IMR-90 (cell line): ENCODE measurements around the gene GABRB2. TPM values are rescaled to one million over a fixed set of nuclear protein-coding genes. Genes with fewer than 3 reads are reported as not detected.

Experiments
- ATAC-seq: fragments of 200-7000 bp; cut with Tn5 transposase; 2 replicates; pipeline ENCODE4 v1.9.1; 2020; ENCODE audit warnings: low read depth, mild to moderate bottlenecking, moderate library complexity
- BruUV-seq: library from RNA; stranded (reverse); fragments of 400-500 nt; replicated peaks from 2 replicates; lab custom pipeline; 2021; lab: Mats Ljungman, UMichigan
- CTCF ChIA-PET: fragments of 300-600 bp; formaldehyde crosslinking; extraction: SDS; loops from one replicate; lab custom pipeline; 2021; ENCODE audit warnings: antibody characterized with exemption; lab: Yijun Ruan, JAX
- POLR2A ChIA-PET: fragments of 300-600 bp; sonication (Branson Sonifier 250); formaldehyde crosslinking; loops from one replicate; lab custom pipeline; 2022; ENCODE audit warnings: antibody characterized with exemption; ENCODE audit not compliant: unreplicated experiment; lab: Charles Lee
- DNase-seq: peaks from one replicate; pipeline ENCODE4 v3.0.0; 2013
- H2AFZ ChIP-seq: replicated peaks from 2 replicates; pipeline ENCODE3; 2013; ENCODE audit warnings: low read length, mild to moderate bottlenecking; ENCODE audit not compliant: poor library complexity
- H2AK5ac ChIP-seq: 2 replicates; pipeline ENCODE4 v1.6.1; 2013; ENCODE audit warnings: low read depth, low read length, inconsistent platforms
- H2AK9ac ChIP-seq: replicated peaks from 2 replicates; pipeline ENCODE3; 2013; ENCODE audit warnings: mild to moderate bottlenecking, low read depth, low read length, moderate library complexity; ENCODE audit not compliant: poor library complexity
- H2BK120ac ChIP-seq: 2 replicates; pipeline ENCODE4 v1.6.1; 2013; ENCODE audit warnings: low read depth, low read length, inconsistent platforms
- H2BK15ac ChIP-seq: 3 replicates; pipeline ENCODE4 v1.6.1; 2013; ENCODE audit warnings: low read depth, low read length, inconsistent platforms
- H2BK20ac ChIP-seq: 2 replicates; pipeline ENCODE4 v1.6.1; 2013; ENCODE audit warnings: low read depth, mild to moderate bottlenecking, inconsistent platforms, low read length, moderate library complexity
- H2BK5ac ChIP-seq: 2 replicates; pipeline ENCODE4 v1.6.1; 2013; ENCODE audit warnings: mild to moderate bottlenecking, low read depth, low read length, inconsistent platforms; ENCODE audit not compliant: poor library complexity, severe bottlenecking
- H3K14ac ChIP-seq: replicated peaks from 2 replicates; pipeline ENCODE4 v1.6.1; 2013; ENCODE audit warnings: low read depth, low read length, inconsistent platforms
- H3K18ac ChIP-seq: 2 replicates; pipeline ENCODE4 v1.6.1; 2013; ENCODE audit warnings: low read depth, low read length, control low read depth
- H3K23ac ChIP-seq: 2 replicates; pipeline ENCODE4 v1.6.1; 2013; ENCODE audit warnings: low read depth, low read length, inconsistent platforms
- H3K27ac ChIP-seq: 2 replicates; pipeline ENCODE4 v1.5.1; 2013; ENCODE audit warnings: mild to moderate bottlenecking, control low read depth, low read length; ENCODE audit not compliant: insufficient read depth
- H3K27me3 ChIP-seq: 2 replicates; pipeline ENCODE4 v1.6.1; 2013; ENCODE audit warnings: low read length; ENCODE audit not compliant: control insufficient read depth, insufficient read depth
- H3K36me3 ChIP-seq: 2 replicates; pipeline ENCODE4 v1.6.1; 2013; ENCODE audit warnings: low read length, mixed read lengths; ENCODE audit not compliant: control insufficient read depth, insufficient read depth
- H3K4ac ChIP-seq: 2 replicates; pipeline ENCODE4 v1.6.1; 2013; ENCODE audit warnings: low read depth, low read length, inconsistent platforms
- H3K4me1 ChIP-seq: 2 replicates; pipeline ENCODE4 v1.6.1; 2013; ENCODE audit warnings: low read length, mixed read lengths; ENCODE audit not compliant: control insufficient read depth, insufficient read depth
- H3K4me2 ChIP-seq: 2 replicates; pipeline ENCODE4 v1.6.1; 2013; ENCODE audit warnings: low read depth, mild to moderate bottlenecking, control low read depth, low read length, moderate library complexity
- H3K4me3 ChIP-seq: 2 replicates; pipeline ENCODE4 v1.5.1; 2013; ENCODE audit warnings: low read depth, mild to moderate bottlenecking, control low read depth, low read length, moderate library complexity; ENCODE audit not compliant: insufficient read depth
- H3K56ac ChIP-seq: 2 replicates; pipeline ENCODE4 v1.6.1; 2013; ENCODE audit warnings: low read length, inconsistent platforms; ENCODE audit not compliant: insufficient read depth; ENCODE audit errors: extremely low read depth
- H3K79me1 ChIP-seq, 2 experiments: 2 replicates each; pipeline ENCODE4 v1.6.1; 2013; ENCODE audit warnings: low read length in 2 of 2, inconsistent platforms in 1 of 2, low read depth in 1 of 2
- H3K9ac ChIP-seq: 2 replicates; pipeline ENCODE4 v1.6.1; 2013; ENCODE audit warnings: low read depth, low read length, control low read depth
- H3K9me1 ChIP-seq: 2 replicates; pipeline ENCODE4 v1.6.1; 2013; ENCODE audit warnings: low read length, inconsistent platforms; ENCODE audit not compliant: insufficient read depth
- H3K9me3 ChIP-seq: 2 replicates; pipeline ENCODE4 v1.6.1; 2013; ENCODE audit warnings: low read length; ENCODE audit not compliant: control insufficient read depth, insufficient read depth
- H4K20me1 ChIP-seq: 2 replicates; pipeline ENCODE4 v1.6.1; 2013; ENCODE audit warnings: low read length, inconsistent platforms; ENCODE audit not compliant: insufficient read depth
- H4K5ac ChIP-seq: 2 replicates; pipeline ENCODE4 v1.6.1; 2013; ENCODE audit warnings: mild to moderate bottlenecking, low read depth, low read length, control low read depth
- H4K8ac ChIP-seq, 2 experiments: 2 replicates each; pipeline ENCODE4 v1.6.1; 2013; ENCODE audit warnings: low read depth in 2 of 2, low read length in 2 of 2, control low read depth in 1 of 2, inconsistent platforms in 1 of 2
- H4K91ac ChIP-seq: 2 replicates; pipeline ENCODE4 v1.6.1; 2013; ENCODE audit warnings: low read depth, low read length, inconsistent platforms; ENCODE audit not compliant: insufficient read depth
- MAFK ChIP-seq: IDR thresholded peaks from 2 replicates; pipeline ENCODE4 v1.6.1; 2012; ENCODE audit warnings: low read depth, low read length, improper control_type of control experiment
- MXI1 ChIP-seq: IDR thresholded peaks from 2 replicates; pipeline ENCODE4 v1.6.1; 2012; ENCODE audit warnings: low read depth, mild to moderate bottlenecking, low read length, moderate library complexity, borderline replicate concordance
- WGBS, 2 experiments: methylation state at CpG; one replicate each; pipeline versions ENCODE4 v1.1.5 to v1.1.7; 2013; ENCODE audit warnings: missing lambda C conversion rate in 2 of 2; ENCODE audit not compliant: insufficient read length in 1 of 2; ENCODE audit errors: extremely low coverage in 2 of 2; 5-methylcytosine and 5-hydroxymethylcytosine counted together
- dilution Hi-C: fragments of 300-500 bp; cut with HindIII; formaldehyde crosslinking; loops from one replicate; pipeline ENCODE4 v1.14.3; 2018; ENCODE audit warnings: low sequenced_read_pairs; ENCODE audit not compliant: unreplicated experiment
- in situ Hi-C: fragments of 300-500 bp; cut with MboI; formaldehyde crosslinking; loops from 3 replicates; pipeline ENCODE4 v1.14.3; 2019; ENCODE audit warnings: low sequenced_read_pairs, inconsistent platforms, mixed read lengths
- intact Hi-C: fragments of 100-400 bp; cut with micrococcal nuclease; formaldehyde crosslinking; loops from 2 replicates; pipeline ENCODE4 v1.10.0; 2022
- polyA plus RNA-seq, 3 experiments: library from polyadenylated mRNA; depleted of rRNA; stranded (reverse); fragments of >200 nt; gene quantifications; 2 replicates each; pipeline ENCODE4 v1.2.3, GENCODE V29; 2012; ENCODE audit warnings: low replicate concordance in 1 of 3
- total RNA-seq: library from RNA; depleted of rRNA; stranded (reverse); fragments of >200 nt; gene quantifications from 2 replicates; pipeline ENCODE4 v1.2.3, GENCODE V29; 2012

Gene GABRB2
- total and polyA plus RNA-seq, 2 of the 4 experiments (the other 2 are of a cell fraction), result not detected

DNA sequence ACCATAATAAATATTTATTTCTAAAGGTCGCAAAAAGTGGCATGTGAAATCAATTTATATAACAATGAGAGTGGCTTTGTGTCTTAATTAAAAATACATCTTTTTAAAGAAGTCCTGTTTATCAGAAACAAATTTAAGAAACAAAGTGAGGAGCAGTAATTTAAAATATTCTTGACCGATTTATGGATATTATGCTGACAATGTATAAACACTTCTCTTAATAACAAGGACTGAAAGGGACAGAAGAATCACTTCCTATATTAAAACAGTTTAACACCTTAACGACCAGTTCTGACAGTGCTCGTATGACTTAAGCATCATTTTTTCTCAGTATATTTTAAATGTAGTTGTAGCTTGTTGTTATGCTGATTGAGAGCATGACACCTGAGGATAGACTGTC, 149.1 kb downstream of the GABRB2 start:
- CTCF ChIA-PET, result no interaction called here
- Histone ChIP-seq H3K27me3 (no peaks in the 10 kb centered on the region), H3K4me2 (no peak overlapping the region), H2AFZ (no peak overlapping the region), H3K18ac (no peak overlapping the region), H3K23ac (no peak overlapping the region), H3K9me1 (no peaks in the 10 kb centered on the region), H4K8ac (no peak overlapping the region), H3K4me1 (no peaks in the 10 kb centered on the region), H3K56ac (no peak overlapping the region), H3K79me1 (no peaks in the 10 kb centered on the region), H3K36me3 (no peaks in the 10 kb centered on the region), H2BK120ac (no peak overlapping the region), H3K4me3 (no peak overlapping the region), H3K14ac (no peak overlapping the region), H3K27ac (no peak overlapping the region), H2BK15ac (no peak overlapping the region), H3K9ac (no peak overlapping the region), H4K5ac (no peak overlapping the region), H2BK20ac (no peak overlapping the region), H2AK9ac (no peak overlapping the region), H2BK5ac (no peak overlapping the region), H3K9me3 (peaks cover 4% of the 10 kb centered on the region), H4K20me1 (no peaks in the 10 kb centered on the region), H3K4ac (no peak overlapping the region), H4K91ac (no peak overlapping the region), H2AK5ac (no peak overlapping the region)
- in situ Hi-C loops (no loop called here), dilution Hi-C loops (no loop called here), intact Hi-C loops (no loop called here)
- TF ChIP-seq MAFK (peak; percentile 39), MXI1 (no peak)
- WGBS, 2 experiments, result no CpG with 5 or more reads among the region's 4 CpGs
- ATAC-seq, result no peak
- no TSS peak for BruUV-seq
- POLR2A ChIA-PET, result no interaction called here
- no peak for DNase-seq
